PC-3 (cell line): ENCODE results near the gene APCDD1.

Experiments used
- CTCF ChIP-seq: fragments of 300-600 bp; sonication (generic); conservative IDR thresholded peaks from 2 replicates; pipeline ENCODE4 v1.5.1; 2017; ENCODE audit warnings: antibody characterized with exemption, low read depth, mild to moderate bottlenecking, low read length
- EZH2 ChIP-seq: fragments of 300-600 bp; sonication (generic); IDR thresholded peaks from one replicate; pipeline ENCODE4 v1.6.1; 2017; ENCODE audit warnings: antibody characterized with exemption, mild to moderate bottlenecking, low read length; ENCODE audit not compliant: unreplicated experiment
- EZH2phosphoT487 ChIP-seq: fragments of 300-600 bp; sonication (generic); IDR thresholded peaks from 2 replicates; pipeline ENCODE4 v1.6.1; 2018; ENCODE audit warnings: mild to moderate bottlenecking, antibody characterized with exemption, low read length, borderline replicate concordance

GRCh38 chr18:10500038-10500437 lies 45.6 kb downstream of the APCDD1 start:
- TF ChIP-seq CTCF, result no peak
- TF ChIP-seq EZH2phosphoT487, result no peak
- TF ChIP-seq EZH2, result no peak
